Activated CD4-positive, alpha-beta T cell treated with anti-CD3 and anti-CD28 coated beads for 36 hours (primary cell): Measurements from ENCODE around the gene LACTB. TPM values are rescaled to one million over a fixed set of nuclear protein-coding genes. Genes with fewer than 3 reads are reported as not detected.

ENCODE experiments used
- ATAC-seq: fragments of 200-7000 bp; cut with Tn5 transposase; one replicate; pipeline ENCODE4 v1.10.0; 2021; ENCODE audit warnings: mild to moderate bottlenecking, moderate library complexity
- CTCF ChIA-PET: fragments of 350-600 bp; sonication (Branson Sonifier 250); formaldehyde crosslinking; loops from one replicate; lab custom pipeline; 2021; ENCODE audit warnings: antibody characterized with exemption; lab: Charles Lee
- POLR2A ChIA-PET: fragments of 350-600 bp; sonication (Branson Sonifier 250); formaldehyde crosslinking; loops from one replicate; lab custom pipeline; 2021; ENCODE audit warnings: antibody characterized with exemption, inconsistent platforms; lab: Charles Lee
- DNase-seq: peaks from one replicate; pipeline ENCODE4 v3.0.0-alpha.2; 2020
- H3K27ac Mint-ChIP-seq: one replicate; pipeline ENCODE4 v1.8.0; 2021; ENCODE audit warnings: mixed read lengths
- H3K27me3 Mint-ChIP-seq: one replicate; pipeline ENCODE4 v1.8.0; 2021; ENCODE audit warnings: mixed read lengths
- H3K36me3 Mint-ChIP-seq: one replicate; pipeline ENCODE4 v1.8.0; 2021; ENCODE audit warnings: low read depth, mixed read lengths
- H3K4me1 Mint-ChIP-seq: one replicate; pipeline ENCODE4 v1.8.0; 2021; ENCODE audit warnings: mixed read lengths
- H3K4me3 Mint-ChIP-seq: one replicate; pipeline ENCODE4 v1.8.0; 2021; ENCODE audit warnings: mild to moderate bottlenecking, moderate library complexity, mixed read lengths
- H3K9me3 Mint-ChIP-seq: one replicate; pipeline ENCODE4 v1.8.0; 2021; ENCODE audit warnings: low read depth, mixed read lengths
- intact Hi-C, 2 experiments: fragments of 100-400 bp; cut with DNase I in 1 of 2; cut with micrococcal nuclease in 1 of 2; formaldehyde crosslinking; loops; one replicate each; pipeline versions ENCODE4 v1.14.2 to v1.15.1; 2022 to 2024; cut with DNase I, micrococcal nuclease
- total RNA-seq, 2 experiments: library from RNA; stranded (reverse); gene quantifications; one replicate each; pipeline ENCODE4 v1.2.3, GENCODE V29; 2021

The LACTB gene
- total RNA-seq, 2 experiments from 2014 or later, result 10.9 to 14.9 TPM

- Mint-ChIP-seq H3K36me3 (no peaks in the 10 kb centered on the region), H3K4me3 (no peak overlapping the region), H3K9me3 (no peaks in the 10 kb centered on the region), H3K27ac (no peak overlapping the region), H3K27me3 (peaks cover 6% of the 10 kb centered on the region), H3K4me1 (no peaks in the 10 kb centered on the region)
- ChIA-PET CTCF (interaction anchor here (0.7 kb wide), 1 partner anchor 19 kb away, joined by 3 read pairs; no protein-coding TSS in a partner anchor), POLR2A (no interaction called here)
- no peak for DNase-seq
- intact Hi-C loops, result no loop called here
- no peak for ATAC-seq
Observed at GRCh38 chr15:63107895-63108546, 13.6 kb upstream of the LACTB start.

GRCh38 chr15:63109498-63109897, 12.2 kb upstream of the LACTB start:
- DNase-seq, result no peak
- POLR2A ChIA-PET, result interaction anchor here (0.7 kb wide), 1 partner anchor 119 kb away, joined by 5 read pairs; no protein-coding TSS in a partner anchor
- Mint-ChIP-seq H3K4me1 (no peaks in the 10 kb centered on the region), H3K27me3 (peaks cover 6% of the 10 kb centered on the region), H3K36me3 (no peaks in the 10 kb centered on the region), H3K27ac (no peak overlapping the region), H3K9me3 (no peaks in the 10 kb centered on the region), H3K4me3 (no peak overlapping the region)
- ATAC-seq, result no peak
- CTCF ChIA-PET, result interaction anchor here (0.6 to 1.1 kb wide), 3 partner anchors 57 to 311 kb away, joined by 3 to 4 read pairs (median 3); no protein-coding TSS in a partner anchor
- intact Hi-C loops, result no loop called here

GRCh38 chr15:63109920-63110319, 11.7 kb upstream of the LACTB start:
- CTCF ChIA-PET, result interaction anchor here (0.6 to 1.1 kb wide), 3 partner anchors 57 to 312 kb away, joined by 3 to 4 read pairs (median 3); no protein-coding TSS in a partner anchor
- H3K4me1 Mint-ChIP-seq, result no peaks in the 10 kb centered on the region
- no peak overlapping the region for H3K27ac Mint-ChIP-seq

GRCh38 chr15:63110428-63111026, 11.1 kb upstream of the LACTB start:
- H3K36me3 Mint-ChIP-seq, result no peaks in the 10 kb centered on the region
- peaks cover 1% of the 10 kb centered on the region for H3K27me3 Mint-ChIP-seq
- DNase-seq (no peak), ATAC-seq (no peak)
- H3K4me3 Mint-ChIP-seq, result no peak overlapping the region
- ChIA-PET CTCF (interaction anchor here (0.6 to 1.1 kb wide), 3 partner anchors 66 to 428 kb away, joined by 3 read pairs; no protein-coding TSS in a partner anchor), POLR2A (no interaction called here)
- H3K4me1 Mint-ChIP-seq, result no peaks in the 10 kb centered on the region
- intact Hi-C loops, result no loop called here
- H3K9me3 Mint-ChIP-seq, result no peaks in the 10 kb centered on the region
- H3K27ac Mint-ChIP-seq, result no peak overlapping the region

More at GRCh38 chr15:63109920-63110319, 11.7 kb upstream of the LACTB start:
- DNase-seq (no peak), ATAC-seq (no peak)
- intact Hi-C loops, result no loop called here
- Mint-ChIP-seq H3K4me3 (no peak overlapping the region), H3K27me3 (peaks cover 5% of the 10 kb centered on the region), H3K36me3 (no peaks in the 10 kb centered on the region), H3K9me3 (no peaks in the 10 kb centered on the region)
- POLR2A ChIA-PET, result interaction anchor here (0.7 kb wide), 1 partner anchor 119 kb away, joined by 5 read pairs; no protein-coding TSS in a partner anchor

- no peaks in the 10 kb centered on the region for H3K4me1 Mint-ChIP-seq
- ChIA-PET CTCF (interaction anchor here (0.8 kb wide), 1 partner anchor 176 kb away, joined by 3 read pairs; no protein-coding TSS in a partner anchor), POLR2A (no interaction called here)
- no peaks in the 10 kb centered on the region for H3K36me3 Mint-ChIP-seq
- no peaks in the 10 kb centered on the region for H3K9me3 Mint-ChIP-seq
- no peak overlapping the region for H3K27ac Mint-ChIP-seq
- H3K27me3 Mint-ChIP-seq, result no peaks in the 10 kb centered on the region
- ATAC-seq (no peak), DNase-seq (no peak)
- intact Hi-C loops, result no loop called here
- H3K4me3 Mint-ChIP-seq, result no peak overlapping the region
Observed at GRCh38 chr15:63111481-63111880, 10.2 kb upstream of the LACTB start.

GRCh38 chr15:63112871-63113270, 8.8 kb upstream of the LACTB start:
- no peak overlapping the region for H3K4me3 Mint-ChIP-seq
- no peak overlapping the region for H3K27ac Mint-ChIP-seq
- H3K4me1 Mint-ChIP-seq, result no peaks in the 10 kb centered on the region
- H3K9me3 Mint-ChIP-seq, result no peaks in the 10 kb centered on the region
- ChIA-PET POLR2A (no interaction called here), CTCF (no interaction called here)
- H3K36me3 Mint-ChIP-seq, result no peaks in the 10 kb centered on the region
- intact Hi-C loops, result no loop called here
- no peaks in the 10 kb centered on the region for H3K27me3 Mint-ChIP-seq
- no peak for ATAC-seq
- no peak for DNase-seq

GRCh38 chr15:63114465-63114864, 7.2 kb upstream of the LACTB start:
- ATAC-seq (no peak), DNase-seq (no peak)
- CTCF ChIA-PET, result interaction anchor here (0.6 kb wide), 1 partner anchor 1951 kb away, joined by 4 read pairs; no protein-coding TSS in a partner anchor
- intact Hi-C loops, result no loop called here
- POLR2A ChIA-PET, result no interaction called here
- H3K27me3 Mint-ChIP-seq, result no peaks in the 10 kb centered on the region
- no peaks in the 10 kb centered on the region for H3K4me1 Mint-ChIP-seq
- no peak overlapping the region for H3K4me3 Mint-ChIP-seq
- H3K27ac Mint-ChIP-seq, result no peak overlapping the region
- H3K36me3 Mint-ChIP-seq, result no peaks in the 10 kb centered on the region
- peaks cover 3% of the 10 kb centered on the region for H3K9me3 Mint-ChIP-seq

GRCh38 chr15:63118854-63119253, 2.8 kb upstream of the LACTB start:
- Mint-ChIP-seq H3K27me3 (no peaks in the 10 kb centered on the region), H3K9me3 (peaks cover 12% of the 10 kb centered on the region), H3K4me3 (no peak overlapping the region), H3K36me3 (peaks cover 3% of the 10 kb centered on the region), H3K4me1 (peaks cover 12% of the 10 kb centered on the region), H3K27ac (no peak overlapping the region)
- intact Hi-C loops, result no loop called here
- ATAC-seq, result no peak
- DNase-seq, result no peak
- POLR2A ChIA-PET, result no interaction called here
- CTCF ChIA-PET, result interaction anchor here (0.6 kb wide), 1 partner anchor 99 kb away, joined by 3 read pairs; no protein-coding TSS in a partner anchor

GRCh38 chr15:63122002-63122875, 578 bp downstream of the LACTB start:
- intact Hi-C loops, result loop anchor here (1.0 to 5.0 kb wide), 6 partner anchors 35 to 975 kb away; partner anchors contain the start of genes HERC1 (in 1 of the 2), RAB8B (in 1 of the 2), RPS27L (in 1 of the 2) and SNX1 (in 1 of the 2)
- DNase-seq, result peak; percentile 91
- Mint-ChIP-seq H3K4me3 (peak overlapping the region; percentile 92), H3K27me3 (no peaks in the 10 kb centered on the region), H3K4me1 (peaks cover 12% of the 10 kb centered on the region), H3K9me3 (peaks cover 12% of the 10 kb centered on the region), H3K36me3 (peaks cover 14% of the 10 kb centered on the region), H3K27ac (peak overlapping the region; percentile 88)
- ChIA-PET POLR2A (interaction anchor here (0.6 kb wide), 1 partner anchor 1004 kb away, joined by 4 read pairs; no protein-coding TSS in a partner anchor), CTCF (no interaction called here)
- ATAC-seq, result peak; percentile 89

- Mint-ChIP-seq H3K9me3 (peaks cover 8% of the 10 kb centered on the region), H3K4me3 (no peak overlapping the region), H3K4me1 (peaks cover 12% of the 10 kb centered on the region), H3K27ac (no peak overlapping the region), H3K36me3 (peaks cover 23% of the 10 kb centered on the region), H3K27me3 (no peaks in the 10 kb centered on the region)
- ChIA-PET CTCF (interaction anchor here (0.9 kb wide), 1 partner anchor 388 kb away, joined by 4 read pairs; no protein-coding TSS in a partner anchor), POLR2A (no interaction called here)
- DNase-seq (no peak), ATAC-seq (no peak)
- intact Hi-C loops, result loop anchor here (5.0 kb wide), 4 partner anchors 68 to 973 kb away; partner anchors contain the start of genes HERC1 (in 1 of the 2) and SNX1 (in 1 of the 2)
Observed at GRCh38 chr15:63124506-63124905, 2.8 kb downstream of the LACTB start.

GRCh38 chr15:63126726-63127125, 5.1 kb downstream of the LACTB start:
- no peaks in the 10 kb centered on the region for H3K9me3 Mint-ChIP-seq
- H3K27me3 Mint-ChIP-seq, result no peaks in the 10 kb centered on the region
- H3K4me1 Mint-ChIP-seq, result peaks cover 7% of the 10 kb centered on the region
- intact Hi-C loops, result no loop called here
- H3K27ac Mint-ChIP-seq, result no peak overlapping the region
- ChIA-PET CTCF (interaction anchor here (1.0 to 2.0 kb wide), 2 partner anchors 24 to 79 kb away, joined by 3 to 8 read pairs; no protein-coding TSS in a partner anchor), POLR2A (no interaction called here)
- DNase-seq (no peak), ATAC-seq (no peak)
- H3K36me3 Mint-ChIP-seq, result peaks cover 26% of the 10 kb centered on the region
- no peak overlapping the region for H3K4me3 Mint-ChIP-seq
